SK-N-MC (cell line): ENCODE measurements around the gene FARSA.
A peak's percentile ranks its signal among the peaks of the same experiment; 100 is the strongest.
"Not testable (repeated sequence)": the region's sequence is repeated elsewhere in the genome, so short reads cannot be mapped to it uniquely, and the experiment has no call there.

Experiments
- DNase-seq: peaks from one replicate; pipeline ENCODE4 v3.0.0-alpha.2; 2011; ENCODE audit warnings: low read depth, low spot score
- H3K27ac ChIP-seq: fragments of 200-600 bp; sonication (generic); 2 replicates; pipeline ENCODE4 v1.5.1; 2016; ENCODE audit warnings: mixed run types
- H3K36me3 ChIP-seq: fragments of 200-600 bp; sonication (generic); 2 replicates; pipeline ENCODE4 v1.6.1; 2017; ENCODE audit warnings: antibody characterized with exemption, low read length, mixed read lengths; ENCODE audit not compliant: insufficient read depth
- H3K4me3 ChIP-seq: fragments of 200-600 bp; sonication (generic); 2 replicates; pipeline ENCODE4 v1.5.1; 2016
- H3K9ac ChIP-seq: fragments of 200-600 bp; sonication (generic); 2 replicates; pipeline ENCODE4 v1.8.0; 2017; ENCODE audit warnings: mixed run types, mixed read lengths; ENCODE audit not compliant: insufficient read length
- H3K9me3 ChIP-seq: fragments of 200-600 bp; sonication (generic); 2 replicates; pipeline ENCODE4 v1.6.1; 2017; ENCODE audit warnings: low read depth, mild to moderate bottlenecking, antibody characterized with exemption, low read length, moderate library complexity, mixed read lengths
- EZH2 ChIP-seq: fragments of 200-600 bp; sonication (generic); IDR thresholded peaks from one replicate; pipeline ENCODE4 v1.6.1; 2017; ENCODE audit warnings: antibody characterized with exemption
- FOXP2 ChIP-seq: optimal IDR thresholded peaks from 2 replicates; pipeline ENCODE3; 2011; ENCODE audit warnings: mild to moderate bottlenecking, moderate library complexity; ENCODE audit not compliant: insufficient read depth; ENCODE audit errors: extremely low read length, control extremely low read depth
- POLR2AphosphoS5 ChIP-seq: IDR thresholded peaks from 2 replicates; pipeline ENCODE4 v1.6.1; 2012; ENCODE audit warnings: mild to moderate bottlenecking, low read depth, low read length, borderline replicate concordance

The FARSA gene

DNA sequence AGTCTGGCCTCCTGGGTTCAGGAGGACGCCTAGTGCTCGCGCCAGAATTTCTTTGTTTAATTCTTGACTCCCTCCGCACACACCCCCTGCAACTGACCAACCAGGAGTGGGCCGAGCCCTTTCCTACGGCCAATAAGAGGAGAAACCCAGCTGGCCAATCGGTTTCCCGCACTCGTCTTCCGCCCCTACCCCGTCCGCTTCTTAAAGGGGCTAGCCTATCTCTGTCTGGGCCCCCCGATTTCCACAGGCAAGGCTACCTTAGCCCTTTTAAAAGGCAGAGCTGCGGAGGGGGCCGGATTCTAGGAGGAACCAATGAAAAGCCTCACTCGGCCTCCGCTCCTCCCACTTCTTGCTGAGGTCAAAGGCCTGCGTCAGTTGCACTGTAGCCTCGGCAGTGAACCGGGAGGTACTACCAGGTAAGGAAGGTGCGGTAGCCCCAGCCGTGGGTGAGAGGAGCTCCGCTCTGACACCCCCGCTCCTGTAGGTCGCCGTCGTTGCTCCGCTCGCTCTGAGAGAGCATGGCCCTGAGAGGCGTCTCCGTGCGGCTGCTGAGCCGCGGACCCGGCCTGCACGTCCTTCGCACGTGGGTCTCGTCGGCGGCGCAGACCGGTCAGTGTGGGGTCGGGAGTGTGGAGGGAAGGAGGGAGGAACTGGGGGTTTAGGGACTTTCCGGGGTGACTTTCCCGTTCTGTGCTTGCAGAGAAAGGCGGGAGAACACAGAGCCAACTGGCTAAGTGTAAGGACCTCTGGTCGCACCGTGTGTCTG lies 42.5 kb downstream of the FARSA start, which contains the start of gene GCDH:
GCDH (plus strand) TSS at position 374 of the 766 bp plus-strand sequence; CDS start at position 519, 145 bp downstream.
- Histone ChIP-seq H3K4me3 (peak within 1 kb of the TSS; percentile 98), H3K9ac (peak within 1 kb of the TSS; percentile 83), H3K36me3 (no peaks in the 10 kb centered on the region), H3K9me3 (no peaks in the 10 kb centered on the region), H3K27ac (peak within 1 kb of the TSS; percentile 40; the same call in 1 of the 2 replicates)
- no peak for TF ChIP-seq FOXP2
- no peak for TF ChIP-seq EZH2
- peak; percentile 74 for TF ChIP-seq POLR2AphosphoS5
- peak; percentile 97 for DNase-seq

DNA sequence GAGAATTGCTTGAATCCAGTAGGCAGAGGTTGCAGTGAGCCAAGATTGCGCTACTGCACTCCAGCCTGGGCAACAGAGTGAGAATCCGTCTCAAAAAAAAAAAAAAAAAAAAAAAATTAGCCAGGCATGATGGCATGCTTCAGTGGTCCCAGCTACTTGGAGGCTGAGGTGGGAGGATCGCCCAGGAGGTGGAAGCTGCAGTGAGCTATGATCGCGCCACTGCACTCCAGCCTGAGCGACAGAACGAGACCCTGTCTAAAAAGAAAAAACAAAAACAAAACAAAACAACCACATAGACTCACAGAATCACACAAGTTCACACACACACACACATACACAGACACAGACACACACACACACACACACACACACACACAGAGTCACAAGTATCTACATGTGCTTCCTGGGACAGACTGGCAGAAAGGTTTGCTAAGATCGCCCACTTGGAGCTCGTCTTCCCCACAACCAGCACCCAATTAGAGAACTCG lies 43.2 kb downstream of the FARSA start:
- not testable (repeated sequence) for H3K9me3 ChIP-seq, DNase-seq, H3K36me3 ChIP-seq
- 0 out of 2 replicates have a peak, but pooled peaks have one; percentile 4 for TF ChIP-seq POLR2AphosphoS5
- peak overlapping the region; percentile 40; the same call in 1 of the 2 replicates for H3K27ac ChIP-seq
- H3K4me3 ChIP-seq: peak overlapping the region; percentile 98
- H3K9ac ChIP-seq: peak overlapping the region; percentile 66

DNA sequence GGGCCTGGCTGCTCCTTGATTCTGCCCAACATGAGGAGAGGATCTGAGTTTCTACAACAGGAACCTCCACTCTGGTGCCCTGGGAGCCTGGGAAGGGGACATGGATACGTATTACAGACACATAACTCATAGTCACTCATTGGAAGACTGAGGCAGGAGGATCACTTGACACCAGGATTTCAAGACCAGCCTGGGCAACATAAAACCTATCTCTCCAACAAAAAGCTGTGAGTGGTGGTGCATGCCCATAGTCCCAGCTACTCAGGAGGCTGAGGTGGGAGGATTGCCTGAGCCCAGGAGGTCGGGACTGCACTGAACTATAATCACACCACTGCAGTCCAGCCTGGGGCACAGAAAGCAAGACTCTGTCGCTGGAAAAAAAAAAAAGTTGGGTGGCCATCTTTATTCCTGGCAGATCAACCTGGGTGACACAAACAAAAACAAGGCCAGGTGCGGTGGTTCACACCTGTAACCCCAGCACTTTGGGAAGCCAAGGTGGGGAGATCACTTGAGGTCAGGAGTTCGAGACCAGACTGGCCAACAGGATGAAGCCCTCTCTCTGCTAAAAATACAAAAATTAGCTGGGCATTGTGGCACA lies 45.4 kb downstream of the FARSA start:
- no peak overlapping the region for H3K4me3 ChIP-seq
- TF ChIP-seq EZH2 (no peak), FOXP2 (no peak), POLR2AphosphoS5 (no peak)
- H3K36me3 ChIP-seq: no peaks in the 10 kb centered on the region
- no peaks in the 10 kb centered on the region; the same call in 1 of the 2 replicates for H3K9me3 ChIP-seq
- DNase-seq: no peak
- H3K9ac ChIP-seq: no peak overlapping the region
- no peak overlapping the region for H3K27ac ChIP-seq

DNA sequence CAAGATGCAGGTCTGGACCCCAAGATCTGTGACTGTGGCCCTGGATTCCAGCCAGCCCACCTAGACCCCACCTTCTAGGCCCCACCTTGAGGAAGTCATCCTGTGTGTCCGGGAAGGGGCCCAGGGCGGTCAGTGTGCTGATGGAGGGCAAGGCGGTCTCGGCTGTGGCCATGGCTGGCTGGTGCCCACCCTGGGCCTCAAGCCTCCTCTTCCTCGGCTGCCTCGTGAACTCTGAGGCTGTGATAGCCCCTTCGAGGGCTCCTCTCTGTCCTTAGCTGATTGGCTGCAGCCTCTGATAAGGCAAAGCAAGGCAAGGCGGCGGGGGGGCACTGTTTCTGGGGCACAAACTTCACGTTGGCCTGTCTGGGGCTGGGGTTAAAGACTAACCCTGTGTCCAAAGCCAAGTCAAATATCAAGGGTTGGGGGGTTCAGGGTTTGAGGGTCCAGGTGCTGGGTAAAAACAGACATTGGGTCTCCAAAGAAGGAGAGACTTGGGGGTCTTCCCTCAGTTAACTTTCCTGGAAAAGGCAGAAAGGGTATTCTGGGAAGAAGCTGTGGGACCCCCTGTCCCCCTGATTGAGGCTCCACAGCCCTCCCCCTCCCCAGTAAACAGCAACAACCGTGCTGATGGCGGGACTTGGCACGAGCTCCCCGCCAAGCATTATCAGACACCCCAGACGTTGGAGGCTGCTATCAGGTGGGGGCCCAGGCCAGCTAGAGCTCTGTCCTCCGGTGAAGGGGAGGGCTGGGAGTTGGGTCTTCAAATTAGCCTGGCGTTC lies 46.4 kb downstream of the FARSA start, which contains the start of gene KLF1:
KLF1 (minus strand) TSS at position 233 of the 779 bp plus-strand sequence; CDS start at position 172, 61 bp downstream.
- Histone ChIP-seq H3K27ac (no peak within 1 kb of the TSS), H3K36me3 (no peaks in the 10 kb centered on the region), H3K9me3 (no peaks in the 10 kb centered on the region; the same call in 1 of the 2 replicates), H3K9ac (no peak within 1 kb of the TSS), H3K4me3 (no peak within 1 kb of the TSS)
- no peak for DNase-seq
- no peak for TF ChIP-seq EZH2
- no peak for TF ChIP-seq POLR2AphosphoS5
- TF ChIP-seq FOXP2: no peak

DNA sequence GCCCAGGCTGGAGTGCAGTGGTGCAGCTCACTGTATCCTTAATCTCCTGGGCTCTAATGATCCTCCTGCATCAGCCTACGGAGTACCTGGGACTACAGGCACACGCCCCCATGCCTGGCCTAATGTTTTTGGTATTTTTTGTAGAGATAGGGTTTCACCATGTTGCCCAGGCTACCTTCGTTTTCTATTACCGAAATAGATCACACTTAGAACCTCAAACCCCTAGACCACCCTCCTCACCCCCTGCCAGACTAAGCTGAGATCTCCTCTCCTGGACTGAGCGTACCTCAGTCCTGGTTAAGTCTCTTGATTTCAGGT lies 46.9 kb downstream of the FARSA start:
- Histone ChIP-seq H3K4me3 (no peak overlapping the region), H3K36me3 (no peaks in the 10 kb centered on the region), H3K9ac (no peak overlapping the region), H3K9me3 (no peaks in the 10 kb centered on the region; the same call in 1 of the 2 replicates), H3K27ac (no peak overlapping the region)
- TF ChIP-seq EZH2 (no peak), POLR2AphosphoS5 (no peak), FOXP2 (no peak)
- DNase-seq: no peak

DNA sequence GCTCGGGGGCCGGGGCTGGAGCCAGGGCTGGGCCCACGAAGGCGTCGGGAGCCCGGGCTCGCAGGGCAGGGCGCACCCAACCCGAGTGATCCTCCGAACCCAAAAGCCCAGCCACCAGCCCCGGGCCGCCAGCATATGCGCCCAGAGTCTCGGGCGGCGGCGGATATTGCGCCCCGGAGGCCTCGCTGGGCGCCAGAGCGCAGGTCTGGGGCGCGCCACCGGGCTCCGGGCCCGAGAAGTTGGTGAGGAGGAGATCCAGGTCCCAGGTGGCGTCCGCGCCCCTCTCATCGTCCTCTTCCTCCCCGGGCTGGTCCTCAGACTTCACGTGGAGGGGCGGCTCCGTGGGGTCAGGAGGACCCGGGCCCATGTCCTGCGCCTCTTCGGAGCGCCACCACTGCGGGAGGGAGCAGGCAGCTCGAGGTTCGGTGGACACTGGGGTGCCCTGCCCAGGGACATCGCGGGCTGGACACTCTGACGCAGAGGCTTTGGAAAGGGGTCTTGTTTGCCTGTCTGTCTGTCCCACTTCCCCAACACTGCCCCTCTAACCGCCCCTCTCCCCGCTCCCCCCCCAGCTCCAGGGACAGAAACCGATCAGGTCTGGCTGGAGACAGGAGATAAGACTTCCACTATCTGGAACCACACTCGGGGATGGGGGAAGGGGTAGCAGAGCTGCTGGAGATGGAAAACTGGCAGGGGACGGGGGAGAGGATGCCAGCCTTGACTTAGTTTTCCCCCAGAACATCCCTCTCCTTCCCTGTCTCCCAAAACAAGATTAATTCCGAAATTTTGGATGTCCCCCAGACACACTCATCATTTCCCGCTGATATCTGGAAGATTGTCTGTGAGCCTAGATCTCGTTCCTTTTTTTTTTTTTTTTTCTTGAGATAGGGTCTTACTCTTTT lies 47.5 kb downstream of the FARSA start:
- no peak overlapping the region for H3K9ac ChIP-seq
- DNase-seq: no peak
- no peaks in the 10 kb centered on the region for H3K36me3 ChIP-seq
- TF ChIP-seq FOXP2 (no peak), EZH2 (no peak), POLR2AphosphoS5 (no peak)
- peak overlapping the region; percentile 72 for H3K4me3 ChIP-seq
- no peaks in the 10 kb centered on the region; the same call in 1 of the 2 replicates for H3K9me3 ChIP-seq
- no peak overlapping the region for H3K27ac ChIP-seq

DNA sequence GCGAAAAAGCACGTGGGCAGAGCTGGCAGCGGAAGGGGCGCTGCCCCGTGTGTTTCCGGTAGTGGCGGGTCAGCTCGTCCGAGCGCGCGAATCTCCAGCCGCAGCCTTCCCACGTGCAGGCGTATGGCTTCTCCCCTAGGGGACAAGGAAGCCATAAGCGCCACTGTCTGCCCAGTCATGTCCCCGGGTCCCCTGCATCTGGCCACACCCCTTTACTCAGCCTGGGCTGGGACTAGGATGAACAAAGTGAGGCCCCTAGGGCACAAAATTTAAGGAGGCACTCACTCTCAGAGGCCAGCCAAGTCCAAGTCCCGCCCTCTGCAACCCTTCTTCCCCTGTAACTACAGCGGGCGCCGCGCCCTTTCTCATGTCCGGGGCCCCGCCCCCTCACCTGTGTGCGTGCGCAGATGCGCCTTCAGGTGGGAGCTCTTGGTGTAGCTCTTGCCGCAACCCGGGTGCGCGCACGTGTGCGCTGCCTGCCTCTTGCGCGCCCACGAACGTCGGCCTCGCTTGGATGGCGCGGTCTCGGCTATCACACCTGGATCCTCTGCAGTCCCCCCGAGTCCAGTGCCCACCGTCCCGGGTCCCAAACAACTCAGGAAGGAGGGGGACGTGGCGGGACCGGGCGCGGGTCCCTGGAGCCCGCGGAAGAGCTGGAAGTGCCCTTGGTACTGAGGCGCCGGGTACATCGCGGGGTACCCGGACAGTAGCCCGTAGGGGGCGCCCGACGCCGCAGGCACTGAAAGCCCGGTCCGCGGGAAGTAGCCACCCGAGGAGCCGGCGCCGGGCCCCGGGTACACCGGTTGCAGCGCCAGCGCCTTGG lies 48.4 kb downstream of the FARSA start:
- Histone ChIP-seq H3K4me3 (peak overlapping the region; percentile 72), H3K36me3 (no peaks in the 10 kb centered on the region), H3K9me3 (no peaks in the 10 kb centered on the region; the same call in 1 of the 2 replicates), H3K9ac (no peak overlapping the region), H3K27ac (no peak overlapping the region)
- DNase-seq: no peak
- TF ChIP-seq POLR2AphosphoS5 (no peak), FOXP2 (no peak), EZH2 (no peak)
